GM06990 (cell line): ENCODE data around the gene IFFO2.

Experiments used
- DNase-seq: peaks from one replicate; pipeline ENCODE4 v3.0.0-alpha.2; 2011; ENCODE audit not compliant: insufficient read length; ENCODE audit errors: extremely low read depth
- H3K27me3 ChIP-seq: replicated peaks from 2 replicates; pipeline ENCODE4 v1.6.0; 2011; ENCODE audit warnings: low read length; ENCODE audit not compliant: control insufficient read depth, insufficient read depth
- H3K36me3 ChIP-seq: 2 replicates; pipeline ENCODE4 v1.5.1; 2011; ENCODE audit warnings: low read length; ENCODE audit not compliant: control insufficient read depth, insufficient read depth
- H3K4me3 ChIP-seq: replicated peaks from 2 replicates; pipeline ENCODE4 v1.5.1; 2011; ENCODE audit warnings: low read depth, mild to moderate bottlenecking, control low read depth, low read length
- TF ChIP-seq, protein P1 (sequence below): IDR thresholded peaks from 2 replicates; pipeline ENCODE4 v1.5.1; 2011; ENCODE audit warnings: low read length, control low read depth, mild to moderate bottlenecking, inconsistent platforms; ENCODE audit not compliant: insufficient read depth, poor library complexity, severe bottlenecking

Gene IFFO2

DNA sequence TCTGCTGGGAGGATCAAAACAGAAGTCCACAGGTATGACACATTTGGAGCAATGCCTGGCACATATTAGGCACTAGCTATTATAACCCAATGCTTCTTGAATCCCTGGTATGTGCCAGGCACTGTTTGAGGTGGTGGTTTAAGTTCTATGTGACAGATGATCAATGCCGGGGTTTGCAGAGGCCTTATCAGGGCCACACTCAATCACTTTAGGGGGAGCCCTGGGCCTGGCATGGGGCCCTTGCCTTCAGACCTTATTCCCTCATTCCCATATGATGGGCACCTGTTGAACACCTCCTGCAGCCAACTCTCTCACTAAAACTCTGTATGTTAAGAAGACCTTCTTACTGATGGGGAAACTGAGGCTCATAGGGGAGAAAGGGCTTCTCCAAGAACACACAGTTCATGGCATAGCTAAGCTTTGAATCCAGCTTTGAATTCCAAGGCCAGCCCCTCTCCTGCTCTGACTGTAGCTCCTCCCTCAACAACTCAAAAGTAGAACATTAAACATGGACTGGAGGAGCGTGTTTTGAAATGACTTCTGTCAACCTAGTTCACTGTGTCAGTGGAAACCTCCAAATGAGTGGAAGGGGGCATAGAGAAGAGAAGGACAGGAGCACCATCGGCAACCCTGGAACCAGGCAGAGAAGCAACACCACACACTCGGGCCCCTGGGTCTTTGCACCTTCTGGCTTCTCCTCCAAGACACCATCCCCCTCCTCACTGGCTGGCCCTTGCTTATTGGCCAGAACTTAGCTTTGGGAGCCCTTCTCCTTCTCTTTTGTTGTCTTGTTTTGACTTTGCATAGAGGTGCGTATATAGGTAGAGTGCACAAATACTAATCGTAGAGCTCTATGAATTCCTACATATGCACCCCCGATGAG is 6.6 kb upstream of the IFFO2 start:
- Histone ChIP-seq H3K4me3 (no peak overlapping the region), H3K27me3 (no peaks in the 10 kb centered on the region; the same call in 1 of the 2 replicates), H3K36me3 (no peaks in the 10 kb centered on the region)
- TF ChIP-seq, protein P1, sequence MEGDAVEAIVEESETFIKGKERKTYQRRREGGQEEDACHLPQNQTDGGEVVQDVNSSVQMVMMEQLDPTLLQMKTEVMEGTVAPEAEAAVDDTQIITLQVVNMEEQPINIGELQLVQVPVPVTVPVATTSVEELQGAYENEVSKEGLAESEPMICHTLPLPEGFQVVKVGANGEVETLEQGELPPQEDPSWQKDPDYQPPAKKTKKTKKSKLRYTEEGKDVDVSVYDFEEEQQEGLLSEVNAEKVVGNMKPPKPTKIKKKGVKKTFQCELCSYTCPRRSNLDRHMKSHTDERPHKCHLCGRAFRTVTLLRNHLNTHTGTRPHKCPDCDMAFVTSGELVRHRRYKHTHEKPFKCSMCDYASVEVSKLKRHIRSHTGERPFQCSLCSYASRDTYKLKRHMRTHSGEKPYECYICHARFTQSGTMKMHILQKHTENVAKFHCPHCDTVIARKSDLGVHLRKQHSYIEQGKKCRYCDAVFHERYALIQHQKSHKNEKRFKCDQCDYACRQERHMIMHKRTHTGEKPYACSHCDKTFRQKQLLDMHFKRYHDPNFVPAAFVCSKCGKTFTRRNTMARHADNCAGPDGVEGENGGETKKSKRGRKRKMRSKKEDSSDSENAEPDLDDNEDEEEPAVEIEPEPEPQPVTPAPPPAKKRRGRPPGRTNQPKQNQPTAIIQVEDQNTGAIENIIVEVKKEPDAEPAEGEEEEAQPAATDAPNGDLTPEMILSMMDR: no peak
- DNase-seq: no peak

DNA sequence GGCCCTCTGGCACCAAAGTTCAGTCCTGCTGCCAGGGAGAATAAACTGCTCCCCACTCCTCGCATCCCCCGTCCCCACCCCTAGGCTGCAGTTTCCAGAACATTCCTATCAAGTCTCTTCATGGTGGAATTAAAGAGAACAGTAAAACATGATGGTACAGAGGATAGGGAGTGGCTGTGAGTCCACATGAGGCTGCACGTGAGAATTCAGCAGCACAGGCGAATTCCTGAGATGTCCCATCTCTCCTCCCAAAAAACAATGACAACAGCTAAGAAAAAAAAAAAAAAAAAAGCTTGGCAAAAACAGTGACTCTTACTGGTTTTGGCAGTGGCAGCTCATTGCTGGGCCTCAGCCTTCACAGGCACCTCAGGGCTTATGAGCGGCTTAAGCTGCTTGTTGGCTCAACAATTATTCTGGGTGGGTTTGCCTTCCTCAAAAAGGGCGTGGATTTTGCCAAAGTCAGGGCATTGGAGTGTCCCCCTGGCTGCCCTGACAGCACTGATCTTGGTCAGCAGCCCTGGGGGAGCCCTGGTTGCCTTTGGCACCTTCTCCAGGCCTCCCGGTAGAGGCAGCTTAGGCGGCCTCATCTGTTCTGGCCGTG is 5.7 kb upstream of the IFFO2 start:
- no peak overlapping the region for H3K4me3 ChIP-seq
- no peaks in the 10 kb centered on the region; the same call in 1 of the 2 replicates for H3K27me3 ChIP-seq
- TF ChIP-seq, protein P1: no peak
- no peaks in the 10 kb centered on the region for H3K36me3 ChIP-seq
- no peak for DNase-seq

DNA sequence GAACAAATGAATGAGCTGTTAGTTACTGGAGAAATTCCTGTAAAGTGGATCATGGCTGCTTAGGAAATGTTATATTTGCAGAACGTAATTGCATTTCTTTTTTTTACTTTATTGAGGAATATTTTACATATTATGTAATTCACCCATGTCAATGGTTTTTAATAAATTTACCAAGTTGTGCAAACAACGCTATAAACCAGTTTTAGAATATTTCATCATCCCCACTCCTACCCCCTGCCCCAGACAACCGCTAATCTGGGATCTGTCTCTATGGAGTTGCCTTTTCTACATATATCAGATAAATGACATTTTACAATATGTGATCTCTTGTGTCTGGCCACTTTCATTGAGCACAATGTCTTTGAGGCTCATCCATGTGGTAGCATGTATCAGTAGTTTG is 4.3 kb upstream of the IFFO2 start:
- TF ChIP-seq, protein P1: no peak
- Histone ChIP-seq H3K4me3 (no peak overlapping the region), H3K36me3 (no peaks in the 10 kb centered on the region), H3K27me3 (no peaks in the 10 kb centered on the region; the same call in 1 of the 2 replicates)
- DNase-seq: no peak

DNA sequence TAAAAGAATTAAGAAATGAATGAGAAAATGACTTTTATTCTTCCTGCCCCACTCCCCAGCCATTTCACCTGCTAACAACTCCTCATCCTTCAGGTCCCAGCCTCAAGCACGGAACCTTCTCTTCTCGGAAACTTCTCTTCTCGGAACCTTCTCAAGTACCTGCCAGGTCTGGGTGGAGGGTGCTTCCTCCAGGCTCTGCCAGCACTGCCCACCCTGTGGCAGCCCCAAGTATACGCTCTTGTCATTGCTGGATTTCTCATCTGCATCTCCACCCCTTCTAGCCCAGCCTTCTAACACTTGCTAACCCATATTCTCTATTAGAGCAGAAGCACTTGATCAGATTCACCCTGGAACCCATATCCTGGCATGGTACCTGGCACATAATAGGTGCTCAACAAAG is 3.9 kb upstream of the IFFO2 start:
- no peak overlapping the region for H3K4me3 ChIP-seq
- TF ChIP-seq, protein P1: no peak
- H3K27me3 ChIP-seq: no peaks in the 10 kb centered on the region; the same call in 1 of the 2 replicates
- no peaks in the 10 kb centered on the region for H3K36me3 ChIP-seq
- DNase-seq: no peak

DNA sequence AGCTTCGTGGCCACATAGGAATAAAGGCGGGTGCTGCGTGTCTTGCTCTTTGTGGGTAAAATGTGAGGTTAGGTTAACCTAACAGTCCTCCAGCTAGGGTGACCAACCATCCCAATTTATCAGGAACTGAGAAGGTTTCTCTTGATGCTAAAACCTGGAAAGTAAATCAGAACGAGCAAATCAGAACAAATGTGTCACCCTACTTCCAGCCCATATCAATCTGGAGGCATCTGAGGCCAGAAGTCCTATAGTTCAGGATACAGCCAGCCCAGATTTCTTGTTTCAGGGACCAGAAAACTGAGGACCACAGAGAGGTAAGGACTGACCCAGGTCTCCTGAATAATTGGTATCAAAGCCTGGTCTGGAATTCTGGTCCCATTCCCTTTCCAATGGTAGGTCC is 3.1 kb upstream of the IFFO2 start:
- TF ChIP-seq, protein P1: no peak
- Histone ChIP-seq H3K4me3 (no peak overlapping the region), H3K27me3 (no peaks in the 10 kb centered on the region; the same call in 1 of the 2 replicates), H3K36me3 (no peaks in the 10 kb centered on the region)
- no peak for DNase-seq
